GM12878 (cell line): ENCODE data around the gene PIGV. TPM values are rescaled to one million over a fixed set of nuclear protein-coding genes. Genes with fewer than 3 reads are reported as not detected.

Experiments used
- CBX5 ChIP-seq: sonication (generic); IDR thresholded peaks from 2 replicates; pipeline ENCODE4 v1.6.1; 2016; ENCODE audit warnings: low read depth, moderate library complexity, mild to moderate bottlenecking, inconsistent platforms
- FOS ChIP-seq: IDR thresholded peaks from 3 replicates; pipeline ENCODE4 v1.6.1; 2011; ENCODE audit warnings: borderline replicate concordance; ENCODE audit not compliant: insufficient read length; ENCODE audit errors: extremely low read depth
- JUNB ChIP-seq: IDR thresholded peaks from 2 replicates; pipeline ENCODE4 v1.6.1; 2016; ENCODE audit warnings: antibody characterized with exemption, mild to moderate bottlenecking
- JUND ChIP-seq: IDR thresholded peaks from 2 replicates; pipeline ENCODE4 v1.6.1; 2012; ENCODE audit warnings: low read depth, mild to moderate bottlenecking, low read length, improper control_type of control experiment, moderate library complexity
- KAT2A ChIP-seq: conservative IDR thresholded peaks from 2 replicates; pipeline ENCODE4 v1.6.1; 2011; ENCODE audit warnings: low read depth, low read length; ENCODE audit not compliant: control insufficient read depth
- MYB ChIP-seq: fragments of 150-350 bp; IDR thresholded peaks from 2 replicates; pipeline ENCODE4 v1.6.1; 2014; ENCODE audit warnings: mild to moderate bottlenecking, low read depth, low read length, borderline replicate concordance
- NR2C1 ChIP-seq: fragments of 450-650 bp; IDR thresholded peaks from 2 replicates; pipeline ENCODE4 v1.6.1; 2017; ENCODE audit warnings: antibody characterized with exemption, mild to moderate bottlenecking, moderate library complexity
- NR2C2 ChIP-seq: IDR thresholded peaks from 2 replicates; pipeline ENCODE4 v1.6.1; 2011; ENCODE audit warnings: borderline replicate concordance, low read depth; ENCODE audit not compliant: control insufficient read depth, insufficient read length
- NRF1 ChIP-seq: conservative IDR thresholded peaks from 2 replicates; pipeline ENCODE4 v1.6.1; 2011; ENCODE audit warnings: mild to moderate bottlenecking, low read depth, low read length, improper control_type of control experiment
- RAD21 ChIP-seq: IDR thresholded peaks from 2 replicates; pipeline ENCODE4 v1.6.1; 2011; ENCODE audit warnings: mild to moderate bottlenecking, low read depth, low read length, moderate library complexity; ENCODE audit not compliant: insufficient read depth
- SIN3A ChIP-seq: IDR thresholded peaks from 2 replicates; pipeline ENCODE4 v1.6.1; 2012; ENCODE audit warnings: low read depth, low read length, improper control_type of control experiment
- SMAD1 ChIP-seq: fragments of 450-650 bp; IDR thresholded peaks from 2 replicates; pipeline ENCODE4 v1.6.1; 2018; ENCODE audit warnings: mild to moderate bottlenecking, low read depth; ENCODE audit not compliant: partially characterized antibody
- STAT1 ChIP-seq: fragments of 450-650 bp; conservative IDR thresholded peaks from 2 replicates; pipeline ENCODE4 v1.6.1; 2014; ENCODE audit warnings: antibody characterized with exemption, mild to moderate bottlenecking
- TBL1XR1 ChIP-seq: IDR thresholded peaks from 2 replicates; pipeline ENCODE4 v1.6.1; 2012; ENCODE audit warnings: low read depth, low read length, improper control_type of control experiment
- TCF12 ChIP-seq: IDR thresholded peaks from 2 replicates; pipeline ENCODE4 v1.6.1; 2011; ENCODE audit warnings: low read depth, mild to moderate bottlenecking, low read length
- TCF3 ChIP-seq: IDR thresholded peaks from 2 replicates; pipeline ENCODE4 v1.6.1; 2012; ENCODE audit warnings: low read depth, mild to moderate bottlenecking, low read length, borderline replicate concordance; ENCODE audit not compliant: insufficient read depth
- ZNF24 ChIP-seq: fragments of 450-650 bp; IDR thresholded peaks from 2 replicates; pipeline ENCODE4 v1.6.1; 2017; ENCODE audit warnings: antibody characterized with exemption, mild to moderate bottlenecking
- polyA plus RNA-seq, 11 experiments: library from polyadenylated mRNA; depleted of rRNA in 4 of 11; unstranded in 6 of 11; stranded (reverse) in 5 of 11; fragments of >200 nt; fragmentation: Nextera tagmentation in 4 of 11; fragmentation: Illumina TruSeq in 1 of 11; extraction: Ambion mirVana in 4 of 11; extraction: Trizol in 1 of 11; gene quantifications; 1 replicate in 1 of 11; 2 replicates in 10 of 11; pipeline versions ENCODE4 v1.2.1 to v1.2.3, GENCODE V29; 2011 to 2016; ENCODE audit warnings: inconsistent platforms in 2 of 11, missing spikeins in 2 of 11, low read depth in 1 of 11
- total RNA-seq, 4 experiments: library from RNA; depleted of rRNA in 3 of 4; stranded (reverse); fragments of >200 nt in 3 of 4; fragmentation: Illumina TruSeq in 1 of 4; extraction: Trizol in 1 of 4; gene quantifications; 2 replicates each; pipeline versions ENCODE4 v1.2.1 to v1.2.3, GENCODE V29; 2013 to 2021
- TF ChIP-seq, protein P1 (sequence below): fragments of 450-650 bp; formaldehyde crosslinking; IDR thresholded peaks from 2 replicates; pipeline ENCODE4 v1.4.0; 2022; ENCODE audit warnings: mild to moderate bottlenecking, moderate library complexity
- TF ChIP-seq, protein P2 (sequence below): fragments of 450-650 bp; IDR thresholded peaks from 2 replicates; pipeline ENCODE4 v1.6.1; 2017; ENCODE audit warnings: mild to moderate bottlenecking, moderate library complexity

Gene PIGV
- total and polyA plus RNA-seq, 10 of the 15 experiments (the other 5 are each of a cell fraction or from before 2014, with no cell fraction given) = 8.8 to 18.1 (median 11.9) TPM

DNA sequence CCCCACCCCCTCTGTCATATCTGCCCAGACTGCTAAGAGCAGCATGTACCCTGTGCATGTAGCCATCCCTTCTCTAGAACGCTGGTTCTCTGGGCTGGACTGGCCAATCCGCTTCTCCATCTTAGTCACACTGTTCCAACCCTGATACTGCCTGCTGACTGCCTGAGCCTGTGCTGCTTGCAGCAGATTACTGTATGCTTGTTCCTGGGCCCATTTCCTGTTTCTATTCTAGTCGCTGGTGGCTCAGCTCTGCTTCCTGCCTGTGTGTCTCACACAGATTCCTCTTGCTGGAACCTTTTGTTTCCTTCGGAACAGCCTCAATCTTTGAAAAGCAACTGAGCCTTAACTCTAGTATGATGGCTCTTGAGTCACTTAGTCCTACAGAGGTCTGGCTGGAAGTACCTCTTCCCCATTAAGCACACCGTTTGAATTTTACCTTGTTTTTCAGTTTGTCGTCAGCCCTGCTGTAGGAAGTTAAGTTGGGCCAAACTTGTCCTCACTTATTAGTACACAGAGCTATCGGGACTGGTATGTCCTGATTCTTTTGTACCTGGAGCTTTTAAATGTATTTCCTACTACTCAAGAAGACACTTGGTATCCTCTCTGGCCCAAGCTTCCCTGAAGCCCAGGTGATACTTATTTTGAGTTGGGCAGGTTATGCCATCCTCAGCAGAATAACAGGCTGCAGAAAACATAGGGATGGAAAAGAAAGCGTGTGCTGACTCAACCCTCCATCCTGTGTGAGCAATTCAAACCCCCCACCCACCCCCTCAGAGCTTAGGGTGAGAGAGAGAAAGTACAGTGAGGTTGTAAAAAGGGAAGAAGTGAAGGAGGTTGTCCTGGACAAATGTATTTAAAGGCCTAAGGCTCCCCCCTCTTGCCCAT, 43.4 kb upstream of the PIGV start (continued):
- TF ChIP-seq, protein P1, sequence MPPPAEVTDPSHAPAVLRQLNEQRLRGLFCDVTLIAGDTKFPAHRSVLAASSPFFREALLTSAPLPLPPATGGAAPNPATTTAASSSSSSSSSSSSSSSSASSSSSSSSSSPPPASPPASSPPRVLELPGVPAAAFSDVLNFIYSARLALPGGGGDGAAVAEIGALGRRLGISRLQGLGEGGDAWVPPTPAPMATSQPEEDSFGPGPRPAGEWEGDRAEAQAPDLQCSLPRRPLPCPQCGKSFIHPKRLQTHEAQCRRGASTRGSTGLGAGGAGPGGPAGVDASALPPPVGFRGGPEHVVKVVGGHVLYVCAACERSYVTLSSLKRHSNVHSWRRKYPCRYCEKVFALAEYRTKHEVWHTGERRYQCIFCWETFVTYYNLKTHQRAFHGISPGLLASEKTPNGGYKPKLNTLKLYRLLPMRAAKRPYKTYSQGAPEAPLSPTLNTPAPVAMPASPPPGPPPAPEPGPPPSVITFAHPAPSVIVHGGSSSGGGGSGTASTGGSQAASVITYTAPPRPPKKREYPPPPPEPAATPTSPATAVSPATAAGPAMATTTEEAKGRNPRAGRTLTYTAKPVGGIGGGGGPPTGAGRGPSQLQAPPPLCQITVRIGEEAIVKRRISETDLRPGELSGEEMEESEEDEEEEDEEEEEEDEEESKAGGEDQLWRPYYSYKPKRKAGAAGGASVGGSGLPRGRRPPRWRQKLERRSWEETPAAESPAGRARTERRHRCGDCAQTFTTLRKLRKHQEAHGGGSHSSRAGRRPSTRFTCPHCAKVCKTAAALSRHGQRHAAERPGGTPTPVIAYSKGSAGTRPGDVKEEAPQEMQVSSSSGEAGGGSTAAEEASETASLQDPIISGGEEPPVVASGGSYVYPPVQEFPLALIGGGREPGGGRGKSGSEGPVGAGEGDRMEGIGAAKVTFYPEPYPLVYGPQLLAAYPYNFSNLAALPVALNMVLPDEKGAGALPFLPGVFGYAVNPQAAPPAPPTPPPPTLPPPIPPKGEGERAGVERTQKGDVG (CRISPR knock-in tag) = no peak
- TF ChIP-seq CBX5 = peak; percentile 98
- no peak for TF ChIP-seq SIN3A
- peak; percentile 80 for TF ChIP-seq TCF12
- peak; percentile 52; the same call in 1 of the 2 replicates for TF ChIP-seq TCF3
- TF ChIP-seq TBL1XR1 = peak; percentile 82
- TF ChIP-seq FOS = peak; percentile 52
- no peak for TF ChIP-seq KAT2A
- TF ChIP-seq JUND = no peak
- TF ChIP-seq NR2C1 = no peak
- no peak; the same call in 1 of the 2 replicates for TF ChIP-seq RAD21
- TF ChIP-seq JUNB = peak; percentile 53
- no peak for TF ChIP-seq MYB
- TF ChIP-seq NRF1 = no peak
- no peak for TF ChIP-seq NR2C2
- TF ChIP-seq, protein P2, sequence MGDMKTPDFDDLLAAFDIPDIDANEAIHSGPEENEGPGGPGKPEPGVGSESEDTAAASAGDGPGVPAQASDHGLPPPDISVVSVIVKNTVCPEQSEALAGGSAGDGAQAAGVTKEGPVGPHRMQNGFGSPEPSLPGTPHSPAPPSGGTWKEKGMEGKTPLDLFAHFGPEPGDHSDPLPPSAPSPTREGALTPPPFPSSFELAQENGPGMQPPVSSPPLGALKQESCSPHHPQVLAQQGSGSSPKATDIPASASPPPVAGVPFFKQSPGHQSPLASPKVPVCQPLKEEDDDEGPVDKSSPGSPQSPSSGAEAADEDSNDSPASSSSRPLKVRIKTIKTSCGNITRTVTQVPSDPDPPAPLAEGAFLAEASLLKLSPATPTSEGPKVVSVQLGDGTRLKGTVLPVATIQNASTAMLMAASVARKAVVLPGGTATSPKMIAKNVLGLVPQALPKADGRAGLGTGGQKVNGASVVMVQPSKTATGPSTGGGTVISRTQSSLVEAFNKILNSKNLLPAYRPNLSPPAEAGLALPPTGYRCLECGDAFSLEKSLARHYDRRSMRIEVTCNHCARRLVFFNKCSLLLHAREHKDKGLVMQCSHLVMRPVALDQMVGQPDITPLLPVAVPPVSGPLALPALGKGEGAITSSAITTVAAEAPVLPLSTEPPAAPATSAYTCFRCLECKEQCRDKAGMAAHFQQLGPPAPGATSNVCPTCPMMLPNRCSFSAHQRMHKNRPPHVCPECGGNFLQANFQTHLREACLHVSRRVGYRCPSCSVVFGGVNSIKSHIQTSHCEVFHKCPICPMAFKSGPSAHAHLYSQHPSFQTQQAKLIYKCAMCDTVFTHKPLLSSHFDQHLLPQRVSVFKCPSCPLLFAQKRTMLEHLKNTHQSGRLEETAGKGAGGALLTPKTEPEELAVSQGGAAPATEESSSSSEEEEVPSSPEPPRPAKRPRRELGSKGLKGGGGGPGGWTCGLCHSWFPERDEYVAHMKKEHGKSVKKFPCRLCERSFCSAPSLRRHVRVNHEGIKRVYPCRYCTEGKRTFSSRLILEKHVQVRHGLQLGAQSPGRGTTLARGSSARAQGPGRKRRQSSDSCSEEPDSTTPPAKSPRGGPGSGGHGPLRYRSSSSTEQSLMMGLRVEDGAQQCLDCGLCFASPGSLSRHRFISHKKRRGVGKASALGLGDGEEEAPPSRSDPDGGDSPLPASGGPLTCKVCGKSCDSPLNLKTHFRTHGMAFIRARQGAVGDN = peak; percentile 74
- 0 out of 2 replicates have a peak, but pooled peaks have one; percentile 13 for TF ChIP-seq ZNF24
- TF ChIP-seq SMAD1 = no peak
- TF ChIP-seq STAT1 = peak; percentile 60; the same call in 1 of the 2 replicates
